ENCODE data around the gene REC8.

- no peak for TF ChIP-seq CTCF (IDR thresholded peaks at IDR 0.05)
- TF ChIP-seq EZH2 (IDR thresholded peaks at IDR 0.05) = no peak
- no peak for TF ChIP-seq EZH2phosphoT487 (IDR thresholded peaks at IDR 0.05)
Observed at GRCh38 chr14:24177041-24177825, 5.4 kb downstream of the REC8 start.

All from neural progenitor cell (in vitro differentiated cells).